ENCODE measurements around the gene SYNE3.

SYNE3 gene

GRCh38 chr14:95559203-95559602 lies 42.8 kb upstream of the SYNE3 start:
- Histone ChIP-seq H3K27me3 (ENCODE audit: control insufficient read depth, insufficient read depth, low read length) (no peaks in the 10 kb centered on the region), H3K9ac (no peak overlapping the region), H2AFZ (peak overlapping the region; percentile 67), H3K36me3 (ENCODE audit: control insufficient read depth, insufficient read depth, low read length) (no peaks in the 10 kb centered on the region), H3K9me3 (ENCODE audit: control insufficient read depth, low read length) (no peaks in the 10 kb centered on the region), H3K79me2 (no peaks in the 10 kb centered on the region), H3K4me3 (ENCODE audit: low read depth, low read length) (no peak overlapping the region), H3K4me2 (ENCODE audit: low read length) (no peak overlapping the region), H3K4me1 (no peaks in the 10 kb centered on the region), H3K27ac (no peak overlapping the region)
- TF ChIP-seq CTCF (IDR thresholded peaks at IDR 0.05): no peak

GRCh38 chr14:95557832-95558231 lies 41.4 kb upstream of the SYNE3 start:
- no peak overlapping the region for H3K27ac ChIP-seq
- no peak overlapping the region for H2AFZ ChIP-seq
- H3K9ac ChIP-seq: no peak overlapping the region
- H3K79me2 ChIP-seq: no peaks in the 10 kb centered on the region
- no peaks in the 10 kb centered on the region for H3K4me1 ChIP-seq
- no peak overlapping the region for H3K4me3 ChIP-seq (ENCODE audit: low read depth, low read length)
- TF ChIP-seq CTCF (IDR thresholded peaks at IDR 0.05): no peak
- no peaks in the 10 kb centered on the region for H3K27me3 ChIP-seq (ENCODE audit: control insufficient read depth, insufficient read depth, low read length)
- H3K36me3 ChIP-seq (ENCODE audit: control insufficient read depth, insufficient read depth, low read length): no peaks in the 10 kb centered on the region
- no peak overlapping the region for H3K4me2 ChIP-seq (ENCODE audit: low read length)
- H3K9me3 ChIP-seq (ENCODE audit: control insufficient read depth, low read length): no peaks in the 10 kb centered on the region

- no peak overlapping the region for H3K27ac ChIP-seq
- TF ChIP-seq CTCF (IDR thresholded peaks at IDR 0.05): no peak
- H3K79me2 ChIP-seq: no peaks in the 10 kb centered on the region
- H3K9ac ChIP-seq: no peak overlapping the region
- no peaks in the 10 kb centered on the region for H3K27me3 ChIP-seq (ENCODE audit: control insufficient read depth, insufficient read depth, low read length)
- no peaks in the 10 kb centered on the region for H3K36me3 ChIP-seq (ENCODE audit: control insufficient read depth, insufficient read depth, low read length)
- no peaks in the 10 kb centered on the region for H3K9me3 ChIP-seq (ENCODE audit: control insufficient read depth, low read length)
- no peaks in the 10 kb centered on the region for H3K4me1 ChIP-seq
- no peak overlapping the region for H2AFZ ChIP-seq
- no peak overlapping the region for H3K4me3 ChIP-seq (ENCODE audit: low read depth, low read length)
- no peak overlapping the region for H3K4me2 ChIP-seq (ENCODE audit: low read length)
Observed at GRCh38 chr14:95557291-95557690, 40.8 kb upstream of the SYNE3 start.

GRCh38 chr14:95555053-95555452 lies 38.6 kb upstream of the SYNE3 start:
- Histone ChIP-seq H3K27ac (no peak overlapping the region), H3K36me3 (ENCODE audit: control insufficient read depth, insufficient read depth, low read length) (no peaks in the 10 kb centered on the region), H3K4me1 (no peaks in the 10 kb centered on the region), H3K4me3 (ENCODE audit: low read depth, low read length) (no peak overlapping the region), H2AFZ (no peak overlapping the region), H3K27me3 (ENCODE audit: control insufficient read depth, insufficient read depth, low read length) (no peaks in the 10 kb centered on the region), H3K4me2 (ENCODE audit: low read length) (no peak overlapping the region), H3K79me2 (no peaks in the 10 kb centered on the region), H3K9ac (no peak overlapping the region), H3K9me3 (ENCODE audit: control insufficient read depth, low read length) (no peaks in the 10 kb centered on the region)
- no peak for TF ChIP-seq CTCF (IDR thresholded peaks at IDR 0.05)

DNA sequence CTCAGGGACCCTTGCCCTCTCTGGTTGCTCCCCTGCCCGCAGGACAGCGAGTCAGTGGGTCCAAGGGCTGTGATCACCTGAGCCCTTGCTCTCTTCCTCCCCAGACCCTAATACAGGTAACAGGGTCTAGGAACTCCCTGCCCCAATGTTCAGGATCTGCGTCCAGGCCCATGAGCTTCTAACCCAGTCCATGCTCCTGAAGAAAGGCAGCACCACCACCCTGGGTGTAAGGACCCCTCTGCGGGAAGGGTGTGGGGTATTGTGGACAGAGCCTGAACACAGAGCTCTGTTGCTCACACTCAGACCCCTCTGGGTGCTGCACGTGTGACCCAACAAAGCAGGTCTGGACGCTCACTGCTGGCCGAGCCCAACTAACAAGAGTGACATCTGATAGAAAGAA lies 36.7 kb upstream of the SYNE3 start:
- no peak overlapping the region for H3K4me3 ChIP-seq (ENCODE audit: low read depth, low read length)
- no peaks in the 10 kb centered on the region for H3K36me3 ChIP-seq (ENCODE audit: control insufficient read depth, insufficient read depth, low read length)
- H3K9me3 ChIP-seq (ENCODE audit: control insufficient read depth, low read length): no peaks in the 10 kb centered on the region
- H2AFZ ChIP-seq: no peak overlapping the region
- no peak overlapping the region for H3K27ac ChIP-seq
- no peaks in the 10 kb centered on the region for H3K27me3 ChIP-seq (ENCODE audit: control insufficient read depth, insufficient read depth, low read length)
- H3K9ac ChIP-seq: no peak overlapping the region
- no peaks in the 10 kb centered on the region for H3K79me2 ChIP-seq
- TF ChIP-seq CTCF (IDR thresholded peaks at IDR 0.05): no peak
- no peak overlapping the region for H3K4me2 ChIP-seq (ENCODE audit: low read length)
- H3K4me1 ChIP-seq: no peaks in the 10 kb centered on the region

Data from parathyroid adenoma (tissue), 2 donors.